Activated CD4-positive, alpha-beta T cell treated with anti-CD3 and anti-CD28 coated beads for 36 hours (primary cell): ENCODE results near the gene PYGO2. TPM values are rescaled to one million over a fixed set of nuclear protein-coding genes. Genes with fewer than 3 reads are reported as not detected.
A peak's percentile ranks its signal among the peaks of the same experiment; 100 is the strongest.
"Not testable (repeated sequence)": the region's sequence is repeated elsewhere in the genome, so short reads cannot be mapped to it uniquely, and the experiment has no call there.

Source experiments
- ATAC-seq: fragments of 200-7000 bp; cut with Tn5 transposase; one replicate; pipeline ENCODE4 v1.10.0; 2021; ENCODE audit warnings: mild to moderate bottlenecking, moderate library complexity
- CTCF ChIA-PET: fragments of 350-600 bp; sonication (Branson Sonifier 250); formaldehyde crosslinking; loops from one replicate; lab custom pipeline; 2021; ENCODE audit warnings: antibody characterized with exemption; lab: Charles Lee
- POLR2A ChIA-PET: fragments of 350-600 bp; sonication (Branson Sonifier 250); formaldehyde crosslinking; loops from one replicate; lab custom pipeline; 2021; ENCODE audit warnings: antibody characterized with exemption, inconsistent platforms; lab: Charles Lee
- DNase-seq: peaks from one replicate; pipeline ENCODE4 v3.0.0-alpha.2; 2020
- H3K27ac Mint-ChIP-seq: one replicate; pipeline ENCODE4 v1.8.0; 2021; ENCODE audit warnings: mixed read lengths
- H3K27me3 Mint-ChIP-seq: one replicate; pipeline ENCODE4 v1.8.0; 2021; ENCODE audit warnings: mixed read lengths
- H3K36me3 Mint-ChIP-seq: one replicate; pipeline ENCODE4 v1.8.0; 2021; ENCODE audit warnings: low read depth, mixed read lengths
- H3K4me1 Mint-ChIP-seq: one replicate; pipeline ENCODE4 v1.8.0; 2021; ENCODE audit warnings: mixed read lengths
- H3K4me3 Mint-ChIP-seq: one replicate; pipeline ENCODE4 v1.8.0; 2021; ENCODE audit warnings: mild to moderate bottlenecking, moderate library complexity, mixed read lengths
- H3K9me3 Mint-ChIP-seq: one replicate; pipeline ENCODE4 v1.8.0; 2021; ENCODE audit warnings: low read depth, mixed read lengths
- intact Hi-C, 2 experiments: fragments of 100-400 bp; cut with DNase I in 1 of 2; cut with micrococcal nuclease in 1 of 2; formaldehyde crosslinking; loops; one replicate each; pipeline versions ENCODE4 v1.14.2 to v1.15.1; 2022 to 2024; cut with DNase I, micrococcal nuclease
- total RNA-seq, 2 experiments: library from RNA; stranded (reverse); gene quantifications; one replicate each; pipeline ENCODE4 v1.2.3, GENCODE V29; 2021

Gene PYGO2
- total RNA-seq, 2 experiments from 2014 or later = 24.5 to 25.6 TPM

DNA sequence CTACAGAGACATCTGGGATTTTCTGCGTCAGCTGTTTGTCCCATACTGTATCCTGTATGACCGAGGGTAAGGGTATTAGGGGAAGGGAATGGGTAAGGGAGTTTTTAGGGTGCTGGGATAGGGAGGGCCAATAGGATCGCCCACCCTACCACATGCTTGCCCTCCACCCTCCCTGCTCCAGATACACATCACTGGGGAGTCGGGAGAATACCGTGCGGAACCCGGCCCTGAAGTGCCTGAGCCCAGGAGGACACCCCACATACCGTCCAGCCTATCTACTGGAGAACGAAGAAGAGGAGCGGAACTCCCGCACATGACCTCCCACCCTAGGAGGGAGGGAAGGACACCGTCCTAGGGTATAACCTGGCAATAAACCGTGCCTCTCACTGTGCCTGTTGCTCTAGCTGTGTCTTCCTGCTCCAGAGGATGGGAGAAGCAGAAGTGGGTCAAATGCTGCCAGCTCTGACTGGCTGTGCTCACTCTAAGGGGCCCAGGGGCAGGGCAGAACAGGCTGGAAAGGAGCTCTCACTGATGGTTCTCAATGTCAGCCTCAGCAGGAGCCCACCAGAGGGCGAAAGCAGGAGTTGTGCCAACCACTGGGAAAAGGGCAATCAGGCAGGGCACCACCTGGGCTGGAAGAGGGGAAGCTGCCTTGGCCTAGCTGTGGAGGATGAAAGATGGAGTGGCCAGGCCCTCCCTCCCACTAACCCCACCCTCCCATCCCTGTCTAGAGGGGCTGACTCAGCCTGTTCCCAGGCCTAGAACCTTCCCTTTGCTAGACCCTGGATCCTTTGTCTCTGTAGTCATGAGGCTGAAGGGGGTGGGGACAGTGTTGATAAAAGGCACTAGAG is 31.4 kb upstream of the PYGO2 start:
- Mint-ChIP-seq H3K36me3 (peaks cover 13% of the 10 kb centered on the region), H3K4me1 (peaks cover 23% of the 10 kb centered on the region), H3K27me3 (no peaks in the 10 kb centered on the region), H3K9me3 (no peaks in the 10 kb centered on the region), H3K27ac (no peak overlapping the region), H3K4me3 (no peak overlapping the region)
- DNase-seq (peak; percentile 24), ATAC-seq (peak; percentile 14)
- intact Hi-C loops = no loop called here
- CTCF ChIA-PET = interaction anchor here (1.3 to 8.6 kb wide), 3 partner anchors 9 to 92 kb away, joined by 3 to 82 read pairs (median 6); partner anchors contain the start of gene FLAD1
- POLR2A ChIA-PET = interaction anchor here (0.7 to 1.3 kb wide), 2 partner anchors 19 to 37 kb away, joined by 3 to 4 read pairs; partner anchors contain the start of gene PBXIP1

DNA sequence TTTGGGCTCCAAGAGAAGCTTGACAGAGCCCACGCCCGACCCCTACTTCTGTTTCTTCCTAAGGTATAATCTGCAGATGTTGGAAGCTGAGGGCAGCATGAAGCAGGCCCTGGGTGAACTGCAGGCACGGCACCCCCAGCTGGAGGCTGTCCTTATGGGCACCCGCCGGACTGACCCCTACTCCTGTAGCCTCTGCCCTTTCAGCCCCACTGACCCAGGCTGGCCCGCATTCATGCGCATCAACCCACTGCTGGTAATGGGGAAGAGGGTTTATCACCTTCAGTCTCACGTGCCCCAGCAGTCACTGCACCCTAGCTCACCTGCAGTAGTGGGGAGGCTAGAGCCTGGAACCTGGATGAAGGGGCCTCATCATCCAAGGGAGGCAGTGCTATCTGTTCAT is 28.7 kb upstream of the PYGO2 start:
- intact Hi-C loops = no loop called here
- Mint-ChIP-seq H3K4me3 (no peak overlapping the region), H3K4me1 (peaks cover 9% of the 10 kb centered on the region), H3K36me3 (peaks cover 20% of the 10 kb centered on the region), H3K9me3 (no peaks in the 10 kb centered on the region), H3K27me3 (no peaks in the 10 kb centered on the region), H3K27ac (no peak overlapping the region)
- POLR2A ChIA-PET = interaction anchor here (0.6 kb wide), 1 partner anchor 234 kb away, joined by 3 read pairs; no protein-coding TSS in a partner anchor
- no peak for DNase-seq
- CTCF ChIA-PET = no interaction called here
- no peak for ATAC-seq

- ChIA-PET POLR2A (no interaction called here), CTCF (interaction anchor here (1.0 to 2.2 kb wide), 2 partner anchors 9 to 27 kb away, joined by 3 to 9 read pairs; no protein-coding TSS in a partner anchor)
- no peak overlapping the region for H3K4me3 Mint-ChIP-seq
- no peaks in the 10 kb centered on the region for H3K9me3 Mint-ChIP-seq
- intact Hi-C loops = no loop called here
- peaks cover 23% of the 10 kb centered on the region for H3K36me3 Mint-ChIP-seq
- H3K27me3 Mint-ChIP-seq = no peaks in the 10 kb centered on the region
- no peak for ATAC-seq
- peaks cover 15% of the 10 kb centered on the region for H3K4me1 Mint-ChIP-seq
- no peak overlapping the region for H3K27ac Mint-ChIP-seq
- DNase-seq = no peak
Measured at GRCh38 chr1:154989195-154989860, 27.7 kb upstream of the PYGO2 start.

DNA sequence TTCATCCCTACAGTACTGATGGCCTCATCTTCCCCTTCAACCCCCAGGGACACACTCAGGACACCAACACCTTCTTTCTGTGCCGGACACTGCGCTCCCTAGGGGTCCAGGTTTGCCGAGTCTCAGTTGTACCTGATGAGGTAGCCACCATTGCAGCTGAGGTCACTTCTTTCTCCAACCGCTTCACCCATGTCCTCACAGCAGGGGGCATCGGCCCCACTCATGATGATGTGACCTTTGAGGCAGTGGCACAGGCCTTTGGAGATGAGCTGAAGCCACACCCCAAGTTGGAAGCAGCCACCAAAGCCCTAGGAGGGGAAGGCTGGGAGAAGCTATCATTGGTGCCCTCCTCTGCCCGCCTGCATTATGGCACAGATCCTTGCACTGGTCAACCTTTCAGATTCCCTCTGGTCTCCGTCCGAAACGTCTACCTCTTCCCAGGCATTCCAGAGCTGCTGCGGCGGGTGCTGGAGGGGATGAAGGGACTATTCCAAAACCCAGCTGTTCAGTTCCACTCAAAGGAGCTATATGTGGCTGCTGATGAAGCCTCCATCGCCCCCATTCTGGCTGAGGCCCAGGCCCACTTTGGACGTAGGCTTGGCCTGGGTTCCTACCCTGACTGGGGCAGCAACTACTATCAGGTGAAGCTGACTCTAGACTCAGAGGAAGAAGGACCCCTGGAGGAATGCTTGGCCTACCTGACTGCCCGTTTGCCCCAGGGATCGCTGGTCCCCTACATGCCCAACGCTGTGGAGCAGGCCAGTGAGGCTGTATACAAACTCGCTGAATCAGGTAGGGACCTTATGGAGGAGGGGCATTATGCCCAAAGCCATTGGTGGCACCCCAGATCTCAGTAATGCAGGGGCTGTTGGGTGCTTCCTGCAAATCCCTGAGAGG is 26.7 kb upstream of the PYGO2 start:
- POLR2A ChIA-PET = interaction anchor here (0.7 kb wide), 1 partner anchor 9 kb away, joined by 3 read pairs; no protein-coding TSS in a partner anchor
- Mint-ChIP-seq H3K27me3 (no peaks in the 10 kb centered on the region), H3K36me3 (peaks cover 23% of the 10 kb centered on the region), H3K27ac (no peak overlapping the region), H3K4me3 (no peak overlapping the region), H3K9me3 (no peaks in the 10 kb centered on the region), H3K4me1 (peaks cover 19% of the 10 kb centered on the region)
- CTCF ChIA-PET = interaction anchor here (1.0 to 2.2 kb wide), 5 partner anchors 10 to 52 kb away, joined by 3 to 9 read pairs (median 3); partner anchors contain the start of gene PYGO2
- intact Hi-C loops = no loop called here
- ATAC-seq (no peak), DNase-seq (peak; percentile 32)

GRCh38 chr1:154987326-154987725 is 25.7 kb upstream of the PYGO2 start:
- Mint-ChIP-seq H3K4me3 (no peak overlapping the region), H3K4me1 (peaks cover 21% of the 10 kb centered on the region), H3K36me3 (peaks cover 24% of the 10 kb centered on the region), H3K27me3 (no peaks in the 10 kb centered on the region), H3K27ac (no peak overlapping the region), H3K9me3 (no peaks in the 10 kb centered on the region)
- intact Hi-C loops = no loop called here
- CTCF ChIA-PET = interaction anchor here (1.2 to 2.2 kb wide), 2 partner anchors 11 to 26 kb away, joined by 3 to 9 read pairs; partner anchors contain the start of gene PYGO2
- ATAC-seq (no peak), DNase-seq (no peak)
- POLR2A ChIA-PET = no interaction called here

- DNase-seq, H3K9me3 Mint-ChIP-seq, intact Hi-C loops, H3K27me3 Mint-ChIP-seq, H3K4me3 Mint-ChIP-seq, ATAC-seq, H3K27ac Mint-ChIP-seq: not testable (repeated sequence)
- ChIA-PET POLR2A (interaction anchor here (0.8 kb wide), 1 partner anchor 10 kb away, joined by 6 read pairs; no protein-coding TSS in a partner anchor), CTCF (interaction anchor here (1.1 to 6.5 kb wide), 3 partner anchors 10 to 25 kb away, joined by 3 to 82 read pairs (median 4); partner anchors contain the start of genes LENEP and PYGO2)
- Mint-ChIP-seq H3K36me3 (peaks cover 26% of the 10 kb centered on the region), H3K4me1 (peaks cover 23% of the 10 kb centered on the region)
Measured at GRCh38 chr1:154986736-154987135, 25.2 kb upstream of the PYGO2 start.

DNA sequence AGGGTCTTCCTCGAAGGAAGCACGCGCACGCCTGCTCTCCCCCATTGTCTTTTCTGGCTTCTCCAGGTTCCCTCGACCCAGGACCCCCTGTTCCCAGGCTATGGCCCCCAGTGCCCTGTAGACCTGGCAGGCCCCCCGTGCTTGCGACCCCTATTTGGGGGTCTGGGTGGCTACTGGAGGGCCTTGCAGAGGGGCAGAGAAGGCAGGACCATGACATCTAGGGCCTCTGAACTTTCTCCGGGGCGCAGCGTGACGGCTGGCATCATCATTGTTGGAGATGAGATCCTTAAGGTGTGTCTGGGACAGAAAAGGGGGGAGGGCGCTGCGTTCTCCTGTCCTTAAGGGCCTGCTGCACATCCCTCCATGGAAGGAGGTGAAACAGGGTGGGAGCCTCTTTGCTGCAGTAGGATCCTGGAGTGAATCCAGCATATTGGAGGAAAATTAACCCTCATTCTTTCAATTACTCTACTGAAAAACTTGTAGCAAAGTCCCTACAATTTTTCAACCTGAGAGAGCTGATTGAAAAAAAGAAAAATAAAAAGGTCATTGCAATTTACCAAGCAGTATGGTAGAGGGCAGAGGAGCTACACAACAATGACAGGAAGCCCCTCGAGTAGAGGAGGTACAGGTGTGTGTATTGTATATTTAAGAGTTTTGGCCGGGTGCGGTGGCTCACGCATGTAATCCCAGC is 22.3 kb upstream of the PYGO2 start:
- intact Hi-C loops = loop anchor here (1.0 to 5.0 kb wide), 10 partner anchors 10 to 188 kb away; partner anchors contain the start of genes ADAM15 (in 2 of the 2), CKS1B (in 2 of the 2), KRTCAP2 (in 1 of the 2) and PYGO2 (in 1 of the 2)
- no peak overlapping the region for H3K27ac Mint-ChIP-seq
- ChIA-PET CTCF (interaction anchor here (0.5 to 6.5 kb wide), 17 partner anchors 12 to 649 kb away, joined by 3 to 82 read pairs (median 4); partner anchors contain the start of genes LENEP and PBXIP1), POLR2A (interaction anchor here (0.6 to 2.5 kb wide), 6 partner anchors 10 to 99 kb away, joined by 3 to 10 read pairs (median 4); partner anchors contain the start of gene PYGO2)
- ATAC-seq = no peak
- no peaks in the 10 kb centered on the region for H3K27me3 Mint-ChIP-seq
- peak; percentile 32 for DNase-seq
- peaks cover 25% of the 10 kb centered on the region for H3K4me1 Mint-ChIP-seq
- H3K9me3 Mint-ChIP-seq = no peaks in the 10 kb centered on the region
- H3K36me3 Mint-ChIP-seq = peaks cover 31% of the 10 kb centered on the region
- no peak overlapping the region for H3K4me3 Mint-ChIP-seq

DNA sequence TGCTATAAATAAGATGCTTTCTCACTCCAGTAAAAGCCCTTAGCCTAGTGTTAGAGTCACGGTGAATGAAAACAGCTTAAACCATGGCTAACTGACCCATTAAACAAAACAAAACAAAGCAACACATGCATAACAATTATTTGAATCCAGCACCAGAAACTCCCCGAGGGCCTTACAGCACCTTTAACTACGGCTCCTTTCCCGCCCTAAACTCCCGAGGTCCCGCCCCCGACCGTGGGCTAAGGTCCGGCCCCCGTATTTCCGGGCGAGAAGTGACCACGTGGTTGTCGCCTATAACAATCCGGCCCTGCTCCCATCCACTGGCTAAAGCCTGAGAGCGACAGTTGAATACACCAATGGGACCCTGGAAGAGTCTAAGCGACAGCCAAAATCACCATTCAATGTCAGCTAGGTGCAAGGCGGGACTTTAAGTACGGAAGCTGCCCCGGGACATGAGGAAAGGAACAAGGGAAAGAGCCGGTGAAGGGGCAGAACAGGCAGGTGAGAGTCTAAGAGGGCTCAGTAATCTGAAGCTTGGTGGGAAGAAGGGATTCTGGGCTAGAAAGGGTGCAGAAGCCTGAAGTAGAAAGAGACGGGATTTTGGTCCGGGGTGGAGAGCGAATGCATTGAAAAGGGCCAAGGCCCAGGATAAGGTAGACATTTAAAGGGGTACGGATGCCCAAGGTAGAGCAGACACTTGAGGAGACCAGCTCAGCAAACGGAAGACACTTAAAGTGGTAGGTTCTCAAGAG is 21.5 kb upstream of the PYGO2 start, which contains the start of gene FLAD1:
TSS of gene FLAD1 (plus strand) at position 448 of the 752 bp plus-strand sequence. CDS start 351 bp downstream, outside the sequence.
- Mint-ChIP-seq H3K27ac (no peak within 1 kb of the TSS), H3K36me3 (peaks cover 31% of the 10 kb centered on the region), H3K4me1 (peaks cover 21% of the 10 kb centered on the region), H3K27me3 (no peaks in the 10 kb centered on the region), H3K4me3 (no peak within 1 kb of the TSS), H3K9me3 (no peaks in the 10 kb centered on the region)
- ChIA-PET POLR2A (interaction anchor here (0.6 to 2.5 kb wide), 8 partner anchors 10 to 98 kb away, joined by 3 to 10 read pairs (median 4); partner anchors contain the start of gene PYGO2), CTCF (interaction anchor here (0.5 to 6.5 kb wide), 12 partner anchors 13 to 648 kb away, joined by 3 to 82 read pairs (median 4); partner anchors contain the start of genes LENEP and PBXIP1)
- ATAC-seq = peak; percentile 99
- peak; percentile 97 for DNase-seq
- intact Hi-C loops = loop anchor here (1.0 to 5.0 kb wide), 10 partner anchors 9 to 189 kb away; partner anchors contain the start of genes ADAM15 (in 2 of the 2), CKS1B (in 2 of the 2), KRTCAP2 (in 1 of the 2) and PYGO2 (in 1 of the 2)

DNA sequence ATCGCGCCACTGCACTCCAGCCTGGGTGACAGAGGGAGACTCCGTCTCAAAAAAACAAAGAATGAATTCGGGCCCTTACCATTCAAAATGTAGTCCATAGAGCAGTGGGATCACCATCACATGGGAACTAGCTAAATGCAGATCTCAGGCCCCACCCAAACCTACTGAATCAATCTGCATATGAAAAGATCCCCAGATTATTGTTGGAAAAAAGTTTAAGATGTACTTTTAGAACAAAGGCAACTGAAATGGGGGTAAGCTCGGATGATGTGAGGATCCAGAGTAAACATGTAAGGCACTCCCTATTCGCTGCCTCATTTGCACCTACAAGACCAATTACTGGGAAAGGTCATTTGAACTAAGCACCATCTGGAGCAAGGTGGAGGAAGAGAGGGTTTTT is 20.8 kb upstream of the PYGO2 start:
- Mint-ChIP-seq H3K27me3 (no peaks in the 10 kb centered on the region), H3K27ac (no peak overlapping the region), H3K4me3 (no peak overlapping the region), H3K36me3 (peaks cover 32% of the 10 kb centered on the region), H3K4me1 (peaks cover 23% of the 10 kb centered on the region), H3K9me3 (no peaks in the 10 kb centered on the region)
- DNase-seq (no peak), ATAC-seq (no peak)
- ChIA-PET POLR2A (interaction anchor here (0.6 to 2.5 kb wide), 7 partner anchors 11 to 1125 kb away, joined by 3 to 10 read pairs (median 5); no protein-coding TSS in a partner anchor), CTCF (interaction anchor here (1.0 to 6.5 kb wide), 3 partner anchors 14 to 34 kb away, joined by 4 to 82 read pairs (median 25); partner anchors contain the start of genes LENEP and PBXIP1)
- intact Hi-C loops = loop anchor here (2.0 to 5.0 kb wide), 3 partner anchors 16 to 190 kb away; partner anchors contain the start of genes ADAM15 (in 1 of the 2), KRTCAP2 (in 1 of the 2) and TRIM46 (in 1 of the 2)
